ENCODE data around the gene DDX39A.

Gene DDX39A

GRCh38 chr19:14361824-14362223, 57.3 kb downstream of the DDX39A start:
- DNase-seq: no peak
